ENCODE measurements around the gene STXBP2.

STXBP2 gene

DNA sequence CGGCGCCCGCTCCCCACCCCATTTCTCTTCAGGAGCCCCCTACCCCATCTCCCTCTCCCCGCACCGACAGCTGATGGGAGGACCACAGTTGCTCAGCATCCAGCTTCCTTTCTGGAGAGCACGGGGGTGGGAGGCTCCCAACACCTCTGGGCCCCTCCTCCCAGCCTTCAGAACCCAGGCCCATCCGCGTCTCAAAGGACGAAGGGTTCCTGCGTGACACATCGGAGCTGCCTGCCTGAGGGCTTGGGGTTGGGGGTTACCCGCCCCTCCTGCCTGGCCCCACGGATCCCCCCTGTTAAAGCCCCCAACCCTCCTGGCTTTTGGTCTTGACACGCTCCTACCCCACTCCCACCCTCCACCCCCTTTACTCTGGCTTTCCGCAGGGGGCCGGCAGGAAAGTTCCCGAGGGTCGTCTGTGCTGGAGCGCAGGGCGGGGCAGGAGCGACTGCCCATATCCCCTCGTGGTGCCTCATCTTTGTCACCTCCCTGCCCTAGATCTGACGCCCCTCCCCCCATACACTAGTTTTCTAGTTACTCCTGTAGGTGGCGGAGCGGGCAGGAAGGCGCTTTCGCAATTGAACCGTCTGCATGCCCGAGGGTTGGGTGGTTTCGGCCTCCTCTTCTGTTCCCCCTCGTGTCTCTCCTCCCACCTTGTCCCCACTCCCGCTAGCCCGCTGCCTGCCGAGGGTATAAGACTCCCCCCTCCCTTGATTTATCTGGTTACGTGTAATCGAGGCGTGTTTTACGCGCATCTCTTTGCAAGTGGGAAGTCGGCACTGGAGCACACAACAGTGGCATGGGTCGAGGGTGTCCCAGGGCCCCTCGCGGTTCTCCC, 44.6 kb downstream of the STXBP2 start:
- no peak for FAIRE-seq

DNA sequence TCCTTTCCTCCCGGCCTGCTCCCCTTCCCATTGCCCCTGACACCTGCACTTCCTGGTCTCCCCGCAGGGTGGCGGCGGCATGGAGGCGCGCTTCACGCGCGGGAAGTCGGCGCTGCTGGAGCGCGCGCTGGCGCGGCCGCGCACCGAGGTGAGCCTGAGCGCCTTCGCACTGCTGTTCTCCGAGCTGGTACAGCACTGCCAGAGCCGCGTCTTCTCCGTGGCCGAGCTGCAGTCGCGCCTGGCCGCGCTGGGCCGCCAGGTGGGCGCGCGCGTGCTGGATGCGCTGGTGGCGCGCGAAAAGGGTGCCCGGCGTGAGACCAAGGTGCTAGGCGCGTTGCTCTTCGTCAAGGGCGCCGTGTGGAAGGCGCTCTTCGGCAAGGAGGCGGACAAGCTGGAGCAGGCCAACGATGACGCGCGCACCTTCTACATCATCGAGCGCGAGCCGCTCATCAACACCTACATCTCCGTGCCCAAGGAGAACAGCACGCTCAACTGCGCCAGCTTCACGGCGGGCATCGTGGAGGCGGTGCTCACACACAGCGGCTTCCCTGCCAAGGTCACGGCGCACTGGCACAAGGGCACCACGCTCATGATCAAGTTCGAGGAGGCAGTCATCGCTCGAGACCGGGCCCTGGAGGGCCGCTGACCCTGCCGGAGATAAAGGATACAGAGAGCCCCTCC, 45.4 kb downstream of the STXBP2 start:
- no peak for FAIRE-seq

DNA sequence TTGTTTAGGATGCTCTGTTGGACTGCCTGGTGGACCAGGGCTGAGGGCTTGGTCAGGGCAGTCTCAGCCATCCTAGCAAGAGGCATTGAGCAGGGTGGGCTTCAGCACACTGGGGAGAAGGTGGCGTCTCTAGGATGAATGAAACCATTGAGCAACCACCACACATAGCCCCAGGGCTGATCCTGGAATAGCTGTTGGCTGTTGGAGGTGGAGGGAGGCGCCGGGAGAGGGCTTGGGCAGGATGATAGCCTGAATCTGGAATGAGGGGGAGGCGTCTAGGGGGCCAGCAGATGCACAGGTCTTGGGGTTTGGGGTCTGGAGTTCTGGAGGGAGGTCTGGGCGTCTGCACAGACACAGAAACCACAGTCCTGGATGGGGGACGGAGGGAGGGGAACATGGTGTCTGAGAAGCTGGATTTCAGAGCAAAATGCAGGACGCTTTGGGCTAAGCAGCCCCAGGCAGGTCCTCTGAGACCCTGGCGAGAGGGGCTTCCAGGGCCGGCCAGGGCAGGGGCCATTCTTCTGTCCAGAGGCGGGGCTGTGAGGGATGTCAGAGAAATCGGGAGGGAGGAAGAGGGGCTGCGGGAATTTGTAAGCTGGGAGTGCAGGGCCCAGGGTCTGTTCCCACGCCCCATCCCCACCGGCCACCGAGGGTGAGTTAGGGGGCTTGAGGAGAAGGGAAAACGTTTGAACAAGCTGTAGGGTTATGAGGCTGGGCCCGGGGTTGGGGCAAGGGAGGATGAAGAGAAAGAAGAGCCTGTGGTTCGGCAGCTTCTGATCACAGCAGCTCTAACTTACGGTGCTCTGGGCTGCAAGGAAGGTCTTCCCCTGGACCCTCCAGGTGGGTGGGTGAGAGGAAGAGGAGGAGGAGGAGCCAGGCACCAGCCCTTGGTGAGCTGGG, 48.9 kb downstream of the STXBP2 start:
- no peak for FAIRE-seq

DNA sequence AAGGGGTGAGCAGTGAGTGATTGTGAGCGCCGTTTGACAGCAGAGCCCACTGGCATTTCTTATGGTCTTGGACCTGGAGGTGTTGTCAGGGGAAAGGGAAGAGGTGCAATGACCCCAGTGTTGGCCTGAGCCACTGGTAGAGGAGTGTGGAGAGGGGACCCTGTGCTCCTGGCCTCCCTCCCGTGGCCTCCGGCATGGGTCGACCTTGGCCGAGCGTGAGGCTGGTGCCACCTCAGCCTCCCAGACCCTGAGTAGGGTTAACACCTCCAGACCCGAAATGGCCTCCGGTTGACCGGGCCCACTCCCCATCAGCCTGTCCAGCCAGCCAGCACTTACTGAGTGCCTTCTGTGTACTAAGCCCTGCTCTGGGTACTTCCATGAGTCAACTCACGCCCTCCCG, 50.3 kb downstream of the STXBP2 start:
- FAIRE-seq: no peak

DNA sequence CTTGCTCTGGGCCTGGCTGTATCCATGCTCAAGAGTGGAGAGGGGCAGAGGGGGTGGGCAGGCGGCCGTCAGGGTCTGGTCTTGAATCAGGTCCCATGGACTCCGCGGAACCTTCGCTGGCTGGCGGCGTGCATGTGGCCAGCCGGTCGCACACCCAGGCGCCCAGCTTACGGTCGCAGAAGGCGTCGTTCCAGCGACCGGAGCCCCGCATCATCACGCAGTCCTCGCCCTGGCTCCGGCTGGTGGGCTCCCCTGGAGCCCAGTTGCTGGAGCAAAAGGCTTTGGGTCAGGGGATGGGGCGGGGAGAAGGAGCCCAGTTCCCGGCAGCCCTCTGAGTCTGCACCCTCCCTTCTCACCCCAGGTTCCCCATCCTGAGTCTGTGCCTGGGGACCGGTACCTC, 52.3 kb downstream of the STXBP2 start:
- no peak for FAIRE-seq

DNA sequence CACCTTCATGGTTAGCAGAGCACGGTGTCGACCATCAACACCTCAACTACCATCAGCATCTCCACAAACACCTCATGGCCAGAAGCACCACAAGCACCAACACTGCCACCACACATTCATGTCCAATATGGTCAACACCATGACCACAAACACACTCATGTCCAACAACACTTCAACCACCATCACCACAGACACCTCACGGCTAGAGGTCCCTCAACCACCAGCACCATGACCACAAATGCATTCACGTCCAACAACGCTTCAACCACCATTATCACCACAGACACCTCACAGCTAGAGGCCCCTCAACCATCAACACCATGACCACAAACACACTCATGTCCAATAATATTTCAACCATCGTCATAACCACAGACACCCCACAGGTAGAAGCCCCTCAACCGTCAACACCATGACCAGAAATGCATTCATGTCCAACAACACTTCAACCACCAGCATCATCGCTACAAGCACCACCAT, 53.9 kb downstream of the STXBP2 start:
- FAIRE-seq: no peak

DNA sequence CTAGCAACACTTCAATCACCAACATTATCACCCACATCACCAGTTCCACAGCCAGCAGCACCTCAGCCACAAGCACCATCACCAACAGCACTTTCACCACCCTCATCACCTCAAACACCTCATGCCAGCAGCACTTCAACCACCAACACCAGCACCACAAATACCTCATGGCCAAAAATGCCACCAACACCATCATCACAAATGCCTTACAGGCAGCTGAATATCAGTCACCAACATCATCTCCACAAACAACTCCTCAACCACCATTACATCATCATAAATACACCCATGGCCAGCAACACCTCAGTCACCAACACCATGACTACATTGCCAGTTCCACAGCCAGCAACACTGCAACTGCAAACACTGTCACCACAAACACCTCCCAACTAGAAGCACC, 54.6 kb downstream of the STXBP2 start:
- no peak for FAIRE-seq

DNA sequence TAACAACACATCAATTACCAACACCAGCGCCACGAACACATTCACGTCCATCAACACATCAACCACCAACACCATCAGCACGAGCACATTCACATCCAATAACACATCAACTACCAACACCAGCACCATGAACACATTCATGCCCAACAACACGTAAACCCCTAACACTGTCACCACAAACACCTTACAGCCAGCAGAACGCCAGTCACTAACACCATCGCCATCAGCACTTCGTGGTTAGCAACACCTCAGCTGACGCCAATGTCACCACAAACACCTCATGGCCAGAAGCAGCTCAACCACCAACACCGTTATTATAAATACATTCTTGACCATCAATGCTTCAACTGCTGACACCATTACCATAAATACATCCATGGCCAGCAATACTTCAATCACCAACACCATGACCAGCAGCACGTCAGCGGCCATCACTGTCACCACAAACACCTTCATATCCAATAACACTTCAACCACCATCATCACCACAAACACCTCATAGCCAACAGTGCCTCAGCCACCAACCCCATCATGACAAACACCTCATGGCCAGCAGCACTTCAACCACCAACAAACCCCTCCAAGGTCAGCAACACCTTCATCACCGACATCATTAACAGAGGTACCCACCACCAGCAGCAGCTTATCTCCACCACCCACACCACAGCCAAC, 55.6 kb downstream of the STXBP2 start:
- FAIRE-seq: no peak

DNA sequence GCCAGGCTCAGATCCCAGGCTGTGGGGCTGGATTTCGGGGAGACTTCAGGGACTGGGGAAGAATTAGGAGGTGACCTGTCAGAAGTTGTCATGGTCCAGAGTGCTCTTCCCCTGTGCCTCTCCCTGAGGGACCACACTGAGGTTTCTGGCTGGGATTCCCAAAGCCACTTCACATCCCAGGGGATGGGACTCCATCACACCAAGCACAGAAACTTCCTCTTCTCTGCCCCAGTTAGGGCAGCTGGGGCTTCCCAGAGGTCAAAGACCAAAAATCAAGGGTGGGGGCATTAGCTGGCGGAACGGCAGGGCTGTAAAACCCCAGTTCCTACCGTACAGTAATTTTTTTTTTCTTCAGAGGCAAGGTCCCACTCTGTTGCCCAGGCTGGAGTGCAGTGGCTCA, 57.6 kb downstream of the STXBP2 start:
- no peak for FAIRE-seq
